Karpas-422 (cell line): ENCODE results near the gene SEMA4D. TPM values are rescaled to one million over a fixed set of nuclear protein-coding genes. Genes with fewer than 3 reads are reported as not detected.

Experiments used
- DNase-seq: peaks from one replicate; pipeline ENCODE4 v3.0.0-alpha.2; 2015
- H2AFZ ChIP-seq: fragments of 200-600 bp; sonication (generic); 2 replicates; pipeline ENCODE4 v1.6.1; 2014; ENCODE audit warnings: antibody characterized with exemption, low read length, mixed read lengths
- H3K27ac ChIP-seq: fragments of 200-600 bp; sonication (generic); 2 replicates; pipeline ENCODE4 v1.5.1; 2014; ENCODE audit warnings: mild to moderate bottlenecking, low read length, moderate library complexity
- H3K27me3 ChIP-seq: fragments of 200-600 bp; sonication (generic); 2 replicates; pipeline ENCODE4 v1.6.1; 2014; ENCODE audit warnings: low read length, mixed read lengths
- H3K36me3 ChIP-seq: fragments of 200-600 bp; sonication (generic); 2 replicates; pipeline ENCODE4 v1.6.1; 2014; ENCODE audit warnings: low read length, mixed read lengths; ENCODE audit not compliant: insufficient read depth
- H3K4me1 ChIP-seq: fragments of 200-600 bp; sonication (generic); 2 replicates; pipeline ENCODE4 v1.6.1; 2014; ENCODE audit warnings: mild to moderate bottlenecking, low read length, mixed read lengths
- H3K4me2 ChIP-seq: fragments of 200-600 bp; sonication (generic); 2 replicates; pipeline ENCODE4 v1.6.1; 2014; ENCODE audit warnings: low read length, low read depth, mild to moderate bottlenecking; ENCODE audit not compliant: poor library complexity, severe bottlenecking
- H3K4me3 ChIP-seq: fragments of 200-600 bp; sonication (generic); 2 replicates; pipeline ENCODE4 v1.5.1; 2014; ENCODE audit warnings: mild to moderate bottlenecking, antibody characterized with exemption, low read length, mixed read lengths
- H3K79me2 ChIP-seq: fragments of 200-600 bp; sonication (generic); 2 replicates; pipeline ENCODE4 v1.6.1; 2014; ENCODE audit warnings: mild to moderate bottlenecking, low read length, mixed read lengths
- H3K9ac ChIP-seq: fragments of 200-600 bp; sonication (generic); 2 replicates; pipeline ENCODE4 v1.6.0; 2014; ENCODE audit warnings: low read length
- H3K9me2 ChIP-seq: fragments of 200-600 bp; sonication (generic), shearing (Covaris generic); replicated peaks from 2 replicates; pipeline ENCODE4 v1.6.0; 2014; ENCODE audit warnings: mild to moderate bottlenecking, low read length, moderate library complexity; ENCODE audit not compliant: insufficient read depth
- H3K9me3 ChIP-seq: fragments of 300-700, 200-600 bp; sonication (generic); 2 replicates; pipeline ENCODE4 v1.6.1; 2014; ENCODE audit warnings: low read length, mixed read lengths
- H4K20me1 ChIP-seq: fragments of 200-600 bp; sonication (generic); 2 replicates; pipeline ENCODE4 v1.6.1; 2014; ENCODE audit warnings: mild to moderate bottlenecking, antibody characterized with exemption, low read length, low read depth; ENCODE audit not compliant: insufficient read depth
- total RNA-seq: library from RNA; depleted of rRNA; stranded (reverse); fragments of >200 nt; shearing (Covaris generic); gene quantifications from 2 replicates; pipeline ENCODE4 v1.2.3, GENCODE V29; 2014; ENCODE audit warnings: low replicate concordance

The SEMA4D gene
- total RNA-seq, 1 experiment from 2014 or later = 2.3 TPM

- no peaks in the 10 kb centered on the region for H3K79me2 ChIP-seq
- H2AFZ ChIP-seq = no peak overlapping the region
- H3K4me3 ChIP-seq = no peak overlapping the region
- H4K20me1 ChIP-seq = peaks cover 20% of the 10 kb centered on the region; the same call in 1 of the 2 replicates
- H3K36me3 ChIP-seq = no peaks in the 10 kb centered on the region
- no peaks in the 10 kb centered on the region for H3K27me3 ChIP-seq
- H3K9me2 ChIP-seq = no peaks in the 10 kb centered on the region
- no peaks in the 10 kb centered on the region for H3K9me3 ChIP-seq
- H3K27ac ChIP-seq = no peak overlapping the region
- no peak overlapping the region for H3K4me2 ChIP-seq
- no peak for DNase-seq
- H3K9ac ChIP-seq = no peak overlapping the region
- peaks cover 8% of the 10 kb centered on the region for H3K4me1 ChIP-seq
Observed at GRCh38 chr9:89467278-89467625, 30.7 kb downstream of the SEMA4D start.

DNA sequence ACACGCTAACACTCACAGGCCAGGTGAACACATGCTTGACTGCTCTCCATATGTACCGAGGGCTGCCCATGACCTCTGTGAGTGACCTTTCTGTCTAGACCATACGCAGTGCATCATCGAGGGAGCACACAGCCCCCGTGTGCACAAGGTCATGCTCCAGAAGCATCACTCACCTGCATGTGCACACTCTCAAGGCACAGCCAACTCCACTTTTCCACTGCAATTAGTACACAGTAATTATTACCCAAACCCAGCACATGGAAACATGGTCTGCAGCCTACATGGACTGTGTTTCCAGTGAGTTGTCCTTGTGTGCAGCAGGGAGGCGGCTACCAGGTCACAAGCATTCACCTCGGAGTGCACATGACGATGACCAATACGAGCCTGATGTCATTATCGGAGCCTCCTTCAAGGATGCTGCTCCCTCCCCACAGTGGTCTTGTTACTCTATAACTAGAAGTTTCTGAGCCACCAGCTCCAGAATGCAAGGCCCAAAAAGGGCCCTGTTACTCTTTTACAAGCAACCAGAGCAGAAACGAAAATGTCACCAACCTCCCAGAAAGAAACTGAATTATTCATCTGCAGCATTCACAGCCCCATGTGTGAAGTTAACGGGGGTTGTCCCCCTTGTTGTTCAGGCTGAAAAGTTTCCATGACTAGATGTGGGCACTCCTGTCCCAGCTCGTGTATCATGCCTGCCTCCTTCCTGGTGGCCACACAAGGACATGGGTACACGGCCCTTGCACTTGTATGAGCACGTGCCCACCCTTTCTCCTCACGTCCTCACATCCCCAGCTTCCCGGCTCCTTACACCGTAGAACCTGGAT is 31.2 kb downstream of the SEMA4D start:
- DNase-seq = no peak
- Histone ChIP-seq H4K20me1 (peaks cover 21% of the 10 kb centered on the region; the same call in 1 of the 2 replicates), H3K9me2 (no peaks in the 10 kb centered on the region), H3K4me2 (no peak overlapping the region), H3K27ac (no peak overlapping the region), H3K79me2 (no peaks in the 10 kb centered on the region), H3K9ac (no peak overlapping the region), H3K36me3 (no peaks in the 10 kb centered on the region), H3K9me3 (no peaks in the 10 kb centered on the region), H2AFZ (no peak overlapping the region), H3K4me1 (peaks cover 8% of the 10 kb centered on the region), H3K4me3 (no peak overlapping the region), H3K27me3 (no peaks in the 10 kb centered on the region)

DNA sequence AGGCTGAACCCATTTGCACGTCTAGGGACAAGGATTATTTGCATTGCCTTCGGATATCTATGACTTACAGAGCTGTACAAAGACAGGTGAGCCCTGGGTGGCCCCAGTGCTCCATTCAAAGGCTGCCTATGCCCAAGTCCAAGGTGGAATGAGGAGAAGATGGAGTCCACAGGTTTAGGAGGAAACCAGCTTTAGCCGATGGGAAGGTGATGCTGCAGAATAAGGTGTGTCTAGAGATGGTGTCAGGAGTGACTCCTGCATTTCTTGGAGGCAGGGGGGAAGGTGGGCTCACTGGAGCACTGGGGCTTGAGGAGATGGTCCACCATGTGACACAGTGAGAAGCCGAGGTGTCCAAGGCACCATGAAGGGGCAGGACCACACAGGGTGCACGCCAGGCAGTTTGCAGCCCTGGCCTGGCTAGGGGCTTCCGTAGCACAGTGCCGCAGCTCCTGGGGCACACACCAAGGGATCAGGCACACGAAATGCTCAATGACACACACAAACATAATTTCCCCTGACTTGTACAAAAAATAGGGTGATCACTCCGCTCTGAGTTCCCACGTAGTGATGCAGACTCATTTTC is 32.1 kb downstream of the SEMA4D start:
- Histone ChIP-seq H4K20me1 (peaks cover 21% of the 10 kb centered on the region; the same call in 1 of the 2 replicates), H3K4me1 (peaks cover 5% of the 10 kb centered on the region), H3K27me3 (no peaks in the 10 kb centered on the region), H3K9me2 (no peaks in the 10 kb centered on the region), H3K27ac (no peak overlapping the region), H3K4me3 (no peak overlapping the region), H3K4me2 (no peak overlapping the region), H2AFZ (no peak overlapping the region), H3K79me2 (no peaks in the 10 kb centered on the region), H3K36me3 (no peaks in the 10 kb centered on the region), H3K9ac (no peak overlapping the region), H3K9me3 (no peaks in the 10 kb centered on the region)
- no peak for DNase-seq

DNA sequence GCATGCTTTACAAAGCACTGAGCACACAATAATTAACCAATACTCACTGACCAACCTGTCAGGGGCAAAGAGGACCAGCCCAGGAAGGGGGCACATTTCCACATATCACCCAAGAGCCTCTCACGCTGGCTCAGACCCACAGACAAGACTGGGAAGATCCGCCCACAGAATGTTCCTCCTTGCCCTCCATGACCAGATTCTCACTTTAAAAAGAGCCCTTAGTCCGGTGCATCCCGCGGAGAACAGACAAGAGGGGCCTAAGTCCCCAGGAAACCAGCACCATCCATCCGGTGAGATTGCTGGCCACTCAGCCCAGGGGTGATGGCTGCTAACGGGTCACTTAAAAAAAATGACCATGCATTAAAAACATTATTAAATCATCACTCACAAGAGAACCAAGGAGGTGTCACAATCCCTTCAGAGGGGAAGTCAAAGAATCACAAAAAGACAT is 32.9 kb downstream of the SEMA4D start:
- H3K27me3 ChIP-seq = no peaks in the 10 kb centered on the region
- peaks cover 24% of the 10 kb centered on the region; the same call in 1 of the 2 replicates for H4K20me1 ChIP-seq
- H3K27ac ChIP-seq = no peak overlapping the region
- H3K9ac ChIP-seq = no peak overlapping the region
- H3K9me3 ChIP-seq = no peaks in the 10 kb centered on the region
- no peaks in the 10 kb centered on the region for H3K9me2 ChIP-seq
- H3K36me3 ChIP-seq = no peaks in the 10 kb centered on the region
- H3K4me1 ChIP-seq = 0 out of 2 replicates have a peak, but pooled peaks cover 2% of the 10 kb centered on the region
- H3K79me2 ChIP-seq = no peaks in the 10 kb centered on the region
- no peak overlapping the region for H3K4me2 ChIP-seq
- H2AFZ ChIP-seq = no peak overlapping the region
- no peak overlapping the region for H3K4me3 ChIP-seq
- DNase-seq = no peak

DNA sequence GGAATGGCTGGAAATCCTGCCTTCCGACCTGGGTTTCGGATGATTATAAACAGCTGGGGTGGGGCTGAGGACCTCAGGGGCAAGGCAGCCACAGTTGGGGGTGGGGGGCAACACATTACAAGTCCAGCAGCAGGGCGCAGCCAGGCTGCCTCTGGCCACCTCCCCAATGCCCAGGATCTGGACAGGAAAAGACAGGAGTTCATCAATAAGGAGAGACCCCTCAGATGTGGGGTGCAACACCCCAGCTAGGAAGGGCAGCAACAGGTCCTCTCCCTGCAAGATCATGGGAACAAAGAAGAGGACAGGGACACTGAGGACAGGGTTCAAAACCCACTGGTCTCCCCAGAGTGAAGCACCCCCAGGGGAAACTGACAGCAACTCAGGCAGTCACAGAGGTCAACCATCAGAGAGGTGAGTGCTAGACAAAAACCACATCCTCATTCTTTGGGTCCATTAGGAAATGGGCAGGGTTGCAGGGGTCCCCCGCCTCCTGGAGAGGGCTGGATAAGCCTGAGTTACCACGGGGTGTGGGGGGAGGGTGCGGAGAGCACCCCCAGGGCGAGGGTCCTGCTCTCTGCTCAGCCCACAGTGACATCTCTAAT is 33.5 kb downstream of the SEMA4D start:
- Histone ChIP-seq H3K27me3 (no peaks in the 10 kb centered on the region), H3K9me2 (no peaks in the 10 kb centered on the region), H3K4me3 (no peak overlapping the region), H3K4me2 (no peak overlapping the region), H4K20me1 (peaks cover 24% of the 10 kb centered on the region; the same call in 1 of the 2 replicates), H3K4me1 (0 out of 2 replicates have a peak, but pooled peaks cover 2% of the 10 kb centered on the region), H3K79me2 (no peaks in the 10 kb centered on the region), H3K27ac (no peak overlapping the region), H2AFZ (no peak overlapping the region), H3K9me3 (no peaks in the 10 kb centered on the region), H3K36me3 (no peaks in the 10 kb centered on the region), H3K9ac (no peak overlapping the region)
- DNase-seq = no peak

DNA sequence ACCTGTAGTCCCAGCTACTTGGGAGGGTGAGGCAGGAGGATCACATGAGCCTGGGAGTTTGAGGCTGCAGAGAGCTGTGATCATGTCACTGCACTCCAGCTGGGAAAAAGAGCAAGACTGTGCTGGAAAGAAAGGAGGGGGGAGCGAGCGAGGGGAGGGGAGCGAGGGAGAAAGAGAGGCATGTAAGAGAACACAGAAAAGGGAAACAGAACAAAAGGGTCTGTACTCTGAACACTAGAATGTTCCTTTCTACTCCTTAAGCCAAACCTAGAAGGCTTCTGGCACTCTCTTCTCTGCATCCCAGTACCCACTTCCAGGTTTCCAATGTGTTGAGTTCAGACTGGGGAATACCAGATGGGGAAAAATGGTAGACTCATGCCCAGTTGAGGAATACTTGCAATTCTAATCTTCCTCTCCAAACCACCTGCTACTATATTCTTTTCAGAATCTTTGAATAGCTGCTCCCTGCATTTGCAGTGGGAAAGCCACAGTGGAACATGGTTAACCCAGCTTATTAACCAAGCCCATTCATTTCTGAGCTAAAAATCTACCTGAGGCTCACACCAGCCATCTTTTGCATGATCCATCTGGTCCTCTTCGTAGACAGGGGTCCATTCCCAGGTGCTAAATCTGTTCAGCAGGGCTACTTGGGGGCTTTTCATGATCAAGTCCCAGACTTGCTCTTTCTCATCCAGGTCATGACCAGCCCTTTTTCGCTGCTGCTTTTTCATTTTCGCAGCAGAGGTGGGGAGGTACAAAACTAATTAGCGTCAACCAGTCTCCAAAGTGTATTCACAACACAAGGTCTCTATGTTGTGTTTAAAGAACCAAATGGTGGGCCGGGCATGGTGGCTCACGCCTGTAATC is 34.9 kb downstream of the SEMA4D start:
- Histone ChIP-seq H3K9ac (no peak overlapping the region), H3K9me2 (no peaks in the 10 kb centered on the region), H3K36me3 (no peaks in the 10 kb centered on the region), H3K79me2 (no peaks in the 10 kb centered on the region), H3K4me2 (no peak overlapping the region), H3K27ac (no peak overlapping the region), H3K4me1 (0 out of 2 replicates have a peak, but pooled peaks cover 2% of the 10 kb centered on the region), H3K4me3 (no peak overlapping the region), H4K20me1 (peaks cover 31% of the 10 kb centered on the region; the same call in 1 of the 2 replicates), H2AFZ (no peak overlapping the region), H3K9me3 (no peaks in the 10 kb centered on the region), H3K27me3 (no peaks in the 10 kb centered on the region)
- no peak for DNase-seq

DNA sequence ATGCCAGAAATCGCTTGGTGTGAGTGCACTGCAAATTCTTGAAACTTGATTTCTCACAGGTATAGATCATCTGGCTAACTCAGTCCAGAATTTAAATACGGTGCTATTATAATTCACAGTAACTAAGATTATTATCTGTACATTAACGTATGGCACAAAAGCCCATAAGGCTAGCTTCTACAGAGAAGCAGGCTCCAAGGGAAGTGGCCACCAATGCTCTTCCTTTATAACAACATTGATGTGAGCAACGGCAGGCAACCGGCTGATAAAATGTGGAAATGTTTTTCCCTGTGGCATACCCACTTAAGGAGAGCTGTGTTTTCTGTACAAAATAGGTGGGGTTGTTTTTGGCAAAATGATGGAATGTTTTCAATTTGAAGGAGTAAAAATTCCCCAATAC is 35.7 kb downstream of the SEMA4D start:
- Histone ChIP-seq H3K27me3 (no peaks in the 10 kb centered on the region), H3K27ac (no peak overlapping the region), H3K4me1 (no peaks in the 10 kb centered on the region), H3K4me2 (no peak overlapping the region), H3K36me3 (no peaks in the 10 kb centered on the region), H2AFZ (no peak overlapping the region), H3K79me2 (no peaks in the 10 kb centered on the region), H3K9me3 (no peaks in the 10 kb centered on the region), H4K20me1 (peaks cover 31% of the 10 kb centered on the region; the same call in 1 of the 2 replicates), H3K9ac (no peak overlapping the region), H3K9me2 (no peaks in the 10 kb centered on the region), H3K4me3 (no peak overlapping the region)
- no peak for DNase-seq
